ENCODE measurements around the gene BACH1. TPM values are rescaled to one million over a fixed set of nuclear protein-coding genes. Genes with fewer than 3 reads are reported as not detected.

BACH1 gene
- total and polyA plus RNA-seq, 2 donors (not counting 1 experiment from before 2014, with no cell fraction given): 10.1 to 221 TPM

DNA sequence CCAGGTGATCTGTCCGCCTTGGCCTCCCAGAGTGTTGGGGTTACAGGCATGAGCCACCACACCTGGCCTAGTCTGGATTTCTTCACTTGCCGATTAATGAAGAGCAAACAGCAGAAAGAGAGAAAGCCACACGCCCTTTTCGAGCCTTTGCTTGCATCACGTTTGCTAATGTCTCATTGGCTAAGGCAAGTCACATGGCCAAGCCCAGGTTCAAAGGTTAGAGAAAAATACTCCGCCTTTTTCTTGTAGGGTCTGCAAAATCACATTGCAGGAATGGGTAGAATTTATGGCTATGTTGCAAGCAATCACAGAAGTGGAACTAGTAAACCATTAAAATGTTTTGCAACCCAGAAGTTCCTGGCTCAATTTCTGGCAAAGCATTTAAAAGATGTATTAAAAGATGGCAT lies 26.8 kb upstream of the BACH1 start:
- no peak for TF ChIP-seq EZH2 (IDR thresholded peaks at IDR 0.05; ENCODE audit: borderline replicate concordance, insufficient read depth, low read depth, low read length, poor library complexity, severe bottlenecking)
- TF ChIP-seq CTCF (IDR thresholded peaks at IDR 0.05): no peak
- H3K4me1 ChIP-seq (ENCODE audit: control insufficient read depth in 2 of 2, insufficient read depth in 2 of 2, low read length in 2 of 2): no peaks in the 10 kb centered on the region
- peaks cover 0 to 3% (median 0%) of the 10 kb centered on the region in 3 donors for H3K9me3 ChIP-seq (ENCODE audit: control extremely low read depth in 1 of 3, control insufficient read depth in 2 of 3, insufficient read depth in 1 of 3, low read length in 2 of 3)
- H2AFZ ChIP-seq (ENCODE audit: insufficient read depth, low read depth, low read length, poor library complexity, severe bottlenecking): no peak overlapping the region
- CTCF ChIA-PET: no interaction called here
- no peak for DNase-seq
- 95% methylated on average over 6 of the region's 6 CpGs for WGBS (ENCODE audit: insufficient coverage)
- intact Hi-C loops (cut with micrococcal nuclease): no loop called here
- Mint-ChIP-seq H3K9me3 (ENCODE audit: insufficient read depth) (no peaks in the 10 kb centered on the region), H3K27ac (no peak overlapping the region), H3K4me1 (no peaks in the 10 kb centered on the region), H3K4me3 (no peak overlapping the region), H3K27me3 (no peaks in the 10 kb centered on the region)
- H3K4me2 ChIP-seq (replicated peaks; ENCODE audit: low read depth, low read length, poor library complexity, severe bottlenecking): no peak overlapping the region
- no peaks in the 10 kb centered on the region for H3K36me3 ChIP-seq (replicated peaks in 1 of 2; ENCODE audit: control extremely low read depth in 1 of 2, control insufficient read depth in 1 of 2, extremely low read depth in 1 of 2, insufficient read depth in 2 of 2, low read length in 1 of 2)
- no peak overlapping the region for H3K27ac ChIP-seq (ENCODE audit: low read length in 2 of 2)
- no peak for ATAC-seq (ENCODE audit: low read depth)
- no peak overlapping the region for H3K9ac ChIP-seq (ENCODE audit: low read length)
- H3K27me3 ChIP-seq (replicated peaks in 1 of 4; ENCODE audit: control extremely low read depth in 1 of 4, control insufficient read depth in 3 of 4, insufficient read depth in 4 of 4, low read length in 3 of 4): no peaks in the 10 kb centered on the region
- POLR2A ChIA-PET: interaction anchor here (0.9 kb wide), 1 partner anchor 31 kb away, joined by 3 read pairs; no protein-coding TSS in a partner anchor
- H4K20me1 ChIP-seq (ENCODE audit: control insufficient read depth, insufficient read depth, low read length, poor library complexity, severe bottlenecking): no peaks in the 10 kb centered on the region
- no peaks in the 10 kb centered on the region for H3K79me2 ChIP-seq (ENCODE audit: control insufficient read depth, insufficient read depth, low read length)
- H3K4me3 ChIP-seq (ENCODE audit: control extremely low read depth in 1 of 5, extremely low read depth in 1 of 5, insufficient read depth in 1 of 5, low read depth in 2 of 5, low read length in 4 of 5): no peak overlapping the region

- H3K4me3 Mint-ChIP-seq: no peak overlapping the region
- ATAC-seq (ENCODE audit: low read depth) (no peak), DNase-seq (no peak)
- H3K4me1 Mint-ChIP-seq: no peaks in the 10 kb centered on the region
- no peak overlapping the region for H3K27ac Mint-ChIP-seq
- H3K79me2 ChIP-seq (ENCODE audit: control insufficient read depth, insufficient read depth, low read length): no peaks in the 10 kb centered on the region
- no peaks in the 10 kb centered on the region for H3K36me3 ChIP-seq (replicated peaks in 1 of 2; ENCODE audit: control extremely low read depth in 1 of 2, control insufficient read depth in 1 of 2, extremely low read depth in 1 of 2, insufficient read depth in 2 of 2, low read length in 1 of 2)
- H3K4me3 ChIP-seq (ENCODE audit: control extremely low read depth in 1 of 5, extremely low read depth in 1 of 5, insufficient read depth in 1 of 5, low read depth in 2 of 5, low read length in 4 of 5): no peak overlapping the region
- CTCF ChIA-PET: no interaction called here
- no peaks in the 10 kb centered on the region for H3K4me1 ChIP-seq (ENCODE audit: control insufficient read depth in 2 of 2, insufficient read depth in 2 of 2, low read length in 2 of 2)
- H3K4me2 ChIP-seq (replicated peaks; ENCODE audit: low read depth, low read length, poor library complexity, severe bottlenecking): no peak overlapping the region
- intact Hi-C loops (cut with micrococcal nuclease): no loop called here
- no peaks in the 10 kb centered on the region for H4K20me1 ChIP-seq (ENCODE audit: control insufficient read depth, insufficient read depth, low read length, poor library complexity, severe bottlenecking)
- TF ChIP-seq EZH2 (IDR thresholded peaks at IDR 0.05; ENCODE audit: borderline replicate concordance, insufficient read depth, low read depth, low read length, poor library complexity, severe bottlenecking) (no peak), CTCF (IDR thresholded peaks at IDR 0.05) (no peak)
- no peak overlapping the region for H3K27ac ChIP-seq (ENCODE audit: low read length in 2 of 2)
- no peaks in the 10 kb centered on the region for H3K27me3 Mint-ChIP-seq
- POLR2A ChIA-PET: no interaction called here
- H3K9me3 ChIP-seq (ENCODE audit: control extremely low read depth in 1 of 3, control insufficient read depth in 2 of 3, insufficient read depth in 1 of 3, low read length in 2 of 3): peaks cover 0 to 7% (median 0%) of the 10 kb centered on the region in 3 donors
- no peak overlapping the region for H3K9ac ChIP-seq (ENCODE audit: low read length)
- no peak overlapping the region for H2AFZ ChIP-seq (ENCODE audit: insufficient read depth, low read depth, low read length, poor library complexity, severe bottlenecking)
- peaks cover 6% of the 10 kb centered on the region for H3K9me3 Mint-ChIP-seq (ENCODE audit: insufficient read depth)
- no peaks in the 10 kb centered on the region for H3K27me3 ChIP-seq (replicated peaks in 1 of 4; ENCODE audit: control extremely low read depth in 1 of 4, control insufficient read depth in 3 of 4, insufficient read depth in 4 of 4, low read length in 3 of 4)
These were observed 21.3 kb upstream of the BACH1 start for GRCh38 chr21:29277442-29277841.

All from B cell (primary cell).